ENCODE results near the gene DLG5.
"Not testable (repeated sequence)": the region's sequence is repeated elsewhere in the genome, so short reads cannot be mapped to it uniquely, and the experiment has no call there.

The DLG5 gene

DNA sequence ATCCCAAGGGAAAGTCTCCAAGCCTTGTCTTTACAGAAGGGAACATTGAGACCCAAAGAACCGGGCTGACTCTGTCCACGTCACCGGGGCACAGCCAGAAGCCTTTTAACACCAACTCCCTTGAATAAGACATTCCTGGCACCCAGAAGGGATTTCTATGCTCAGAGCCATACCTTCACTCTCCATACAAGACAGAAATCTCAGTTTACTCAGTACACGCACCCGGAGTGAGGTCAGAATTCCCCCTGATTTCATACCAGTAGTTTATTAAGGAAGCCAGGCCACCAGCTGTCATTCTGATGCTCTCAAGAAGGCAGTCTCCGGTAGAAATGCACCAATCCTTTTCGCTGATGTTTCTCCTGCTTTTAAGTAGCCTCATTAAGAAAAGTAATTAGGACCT is 154.7 kb downstream of the DLG5 start:
- no peak for DNase-seq

- DNase-seq = no peak
Measured at GRCh38 chr10:77771450-77771849, 155.1 kb downstream of the DLG5 start.

DNA sequence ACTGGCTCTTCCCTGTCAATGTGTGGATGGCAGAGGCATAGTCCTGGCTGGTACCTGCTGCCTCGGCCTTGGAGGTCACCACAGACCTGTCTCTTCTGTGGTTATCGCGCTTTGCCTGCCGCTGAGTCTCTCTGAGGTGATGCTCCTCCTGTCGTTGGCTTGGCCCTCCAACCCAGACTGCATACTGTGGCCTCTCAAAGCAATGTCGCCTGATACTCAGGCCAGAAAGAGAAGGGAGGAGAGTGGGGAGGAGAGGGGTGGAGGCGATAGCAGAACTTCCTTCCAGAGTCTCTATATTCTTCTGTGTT is 155.7 kb downstream of the DLG5 start:
- DNase-seq = no peak

DNA sequence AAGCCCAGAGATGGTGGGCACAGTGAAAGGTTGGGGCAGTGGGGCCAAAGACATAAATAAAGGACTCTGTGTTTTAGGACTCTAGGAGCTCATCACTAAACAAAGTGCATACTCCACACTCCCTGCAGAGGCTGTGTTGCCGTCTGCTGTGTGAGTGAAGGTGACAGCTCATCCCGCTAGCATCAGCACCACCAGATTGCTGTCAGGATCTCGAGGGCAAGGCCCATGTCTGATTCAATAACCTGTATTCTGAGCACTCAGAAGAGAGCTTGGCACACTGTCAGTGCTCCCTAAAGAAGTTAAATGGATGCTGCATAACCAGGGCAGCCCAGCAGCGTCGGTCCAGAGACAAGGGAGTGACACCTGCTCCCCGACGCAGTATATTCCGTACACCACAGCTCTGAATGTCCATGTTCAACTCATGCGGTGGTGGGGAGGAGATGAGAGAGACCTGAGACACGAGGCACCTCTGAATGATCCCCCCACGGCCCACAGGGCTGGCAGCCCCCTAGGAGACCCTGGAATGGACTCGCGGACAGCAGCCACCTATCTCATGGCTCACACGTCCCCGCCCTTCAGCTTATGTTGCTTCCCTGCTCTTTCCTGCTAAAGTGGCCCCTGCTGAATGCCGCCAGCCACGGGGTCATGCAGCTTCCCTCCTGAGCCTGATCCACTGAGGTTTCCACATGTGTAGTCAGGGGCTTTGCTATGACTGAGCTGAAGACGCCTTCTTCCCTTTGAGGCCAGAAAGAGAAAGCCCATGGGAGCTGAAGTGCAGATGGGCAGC is 156.3 kb downstream of the DLG5 start:
- no peak for DNase-seq

- no peak for DNase-seq
Measured at GRCh38 chr10:77768039-77768438, 158.5 kb downstream of the DLG5 start.

GRCh38 chr10:77763453-77764430 is 162.8 kb downstream of the DLG5 start:
- DNase-seq = no peak

- DNase-seq = not testable (repeated sequence)
Measured at GRCh38 chr10:77758406-77758805, 168.1 kb downstream of the DLG5 start.

GRCh38 chr10:77756319-77757232 is 170.0 kb downstream of the DLG5 start:
- peak in 19 of 58 donors; percentile 1 to 39 (median 10) for DNase-seq

GRCh38 chr10:77746047-77746707 is 180.4 kb downstream of the DLG5 start:
- peak in 19 of 58 donors; percentile 1 to 38 (median 10) for DNase-seq

- DNase-seq = no peak
Measured at GRCh38 chr10:77744245-77744644, 182.3 kb downstream of the DLG5 start.

GRCh38 chr10:77742172-77742571 is 184.4 kb downstream of the DLG5 start:
- DNase-seq = no peak

DNA sequence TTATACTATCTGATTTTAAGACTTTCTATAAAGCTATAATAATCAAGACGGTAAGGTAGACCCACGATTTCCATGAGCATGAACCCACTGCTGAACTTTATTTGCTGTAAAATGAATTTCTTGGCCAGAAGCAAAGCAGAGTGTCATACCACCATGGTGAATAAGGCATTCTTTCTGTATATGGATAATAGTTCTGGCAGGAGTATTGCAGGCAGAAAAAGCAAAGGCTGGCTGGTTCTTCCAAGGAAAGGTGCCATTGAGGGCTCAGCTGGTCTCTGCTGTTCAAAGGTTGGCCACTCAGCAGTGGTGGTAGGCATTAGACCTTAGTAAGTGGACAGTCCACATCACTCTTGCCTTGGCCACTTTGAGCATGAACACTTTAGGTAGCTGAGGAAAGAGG is 184.8 kb downstream of the DLG5 start:
- no peak for DNase-seq
